ENCODE measurements around the gene PCNX3. TPM values are rescaled to one million over a fixed set of nuclear protein-coding genes. Genes with fewer than 3 reads are reported as not detected.

Gene PCNX3
- total RNA-seq, 1 experiment from 2014 or later: 74.5 TPM

DNA sequence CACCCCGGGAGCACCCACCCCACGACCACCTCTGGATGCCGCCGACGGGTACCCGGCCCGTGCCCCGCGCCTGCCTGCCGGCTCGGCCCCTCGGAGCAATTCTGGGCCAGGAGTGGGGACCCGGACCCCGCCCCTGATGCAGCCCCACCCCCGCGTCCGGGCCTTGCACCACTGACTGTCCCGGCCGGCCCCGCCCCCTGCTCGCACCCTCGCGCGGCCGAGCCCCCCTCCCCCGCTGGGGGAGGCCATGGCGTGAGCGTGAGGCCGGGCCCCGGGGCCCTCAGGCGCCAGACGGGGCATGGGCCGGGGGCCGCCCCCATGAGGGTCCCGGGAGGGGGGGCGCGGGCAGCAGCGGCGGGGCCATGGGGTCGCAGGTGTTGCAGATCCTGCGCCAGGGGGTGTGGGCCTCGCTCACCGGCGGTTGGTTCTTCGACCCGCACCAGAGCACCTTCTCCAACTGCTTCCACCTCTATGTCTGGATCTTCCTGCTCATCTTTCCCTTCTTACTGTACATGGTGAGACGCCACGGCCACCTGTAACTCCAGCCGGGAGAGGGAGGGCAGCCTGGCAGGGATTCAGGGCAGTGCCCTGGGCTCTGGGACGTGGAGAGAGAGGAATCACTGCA is 486 bp downstream of the PCNX3 start:
- Histone ChIP-seq H3K27me3 (ENCODE audit: control insufficient read depth, insufficient read depth, low read length) (no peaks in the 10 kb centered on the region), H3K27ac (ENCODE audit: low read length) (peak overlapping the region; percentile 89), H3K4me1 (ENCODE audit: control insufficient read depth, insufficient read depth, low read length) (peaks cover 33% of the 10 kb centered on the region), H3K9me3 (ENCODE audit: control insufficient read depth, insufficient read depth, low read depth, low read length) (no peaks in the 10 kb centered on the region), H3K36me3 (ENCODE audit: control insufficient read depth, insufficient read depth, low read length) (peaks cover 19% of the 10 kb centered on the region), H3K4me3 (ENCODE audit: low read depth in 2 of 2, low read length in 2 of 2) (peak overlapping the region; percentile 88 to 97)
- ChIA-PET CTCF (interaction anchor here (1.1 kb wide), 1 partner anchor 22 kb away, joined by 3 read pairs; the partner anchor contains the start of gene SIPA1), POLR2A (interaction anchor here (0.6 kb wide), 1 partner anchor 38 kb away, joined by 4 read pairs; no protein-coding TSS in a partner anchor)
- TF ChIP-seq SIN3A (IDR thresholded peaks at IDR 0.05; ENCODE audit: borderline replicate concordance, insufficient read depth, low read depth, low read length) (0 out of 2 replicates have a peak, but pooled peaks have one; percentile 29), TCF7L2 (IDR thresholded peaks at IDR 0.05; ENCODE audit: low read depth, low read length) (no peak)
- in situ Hi-C loops (cut with HindIII; ENCODE audit: low pct_unique_long_range_greater_than_20kb, low sequenced_read_pairs) (no loop called here), intact Hi-C loops (cut with micrococcal nuclease; ENCODE audit: unreplicated experiment) (loop anchor here (2.0 kb wide), 1 partner anchor 39 kb away; the partner anchor contains the start of gene EHBP1L1)
- BruUV-seq (replicated peaks): no TSS peak
- DNase-seq (ENCODE audit: low read depth, low spot score): no peak
- peak; percentile 16 for ATAC-seq

DNA sequence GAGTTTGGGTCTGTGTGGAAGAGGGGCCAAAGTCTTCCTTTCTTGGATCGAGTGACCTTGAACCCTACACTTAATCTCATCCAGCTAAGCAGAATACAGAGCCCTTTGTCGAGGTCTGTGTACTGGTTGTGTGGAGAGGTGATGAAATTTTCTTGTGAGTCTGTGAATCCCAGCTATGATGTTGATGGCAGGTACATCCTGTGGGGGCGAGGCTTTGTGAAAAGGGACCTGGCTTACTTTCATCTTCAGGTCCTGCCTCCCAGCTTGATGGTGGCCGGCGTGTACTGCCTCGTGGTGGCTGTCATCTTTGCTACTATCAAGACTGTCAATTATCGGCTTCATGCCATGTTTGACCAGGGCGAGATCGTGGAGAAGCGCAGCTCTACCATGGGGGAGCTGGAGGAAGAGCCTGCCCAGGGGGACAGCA is 1.0 kb downstream of the PCNX3 start:
- intact Hi-C loops (cut with micrococcal nuclease; ENCODE audit: unreplicated experiment): no loop called here
- no TSS peak for BruUV-seq (replicated peaks)
- TF ChIP-seq, protein P1, sequence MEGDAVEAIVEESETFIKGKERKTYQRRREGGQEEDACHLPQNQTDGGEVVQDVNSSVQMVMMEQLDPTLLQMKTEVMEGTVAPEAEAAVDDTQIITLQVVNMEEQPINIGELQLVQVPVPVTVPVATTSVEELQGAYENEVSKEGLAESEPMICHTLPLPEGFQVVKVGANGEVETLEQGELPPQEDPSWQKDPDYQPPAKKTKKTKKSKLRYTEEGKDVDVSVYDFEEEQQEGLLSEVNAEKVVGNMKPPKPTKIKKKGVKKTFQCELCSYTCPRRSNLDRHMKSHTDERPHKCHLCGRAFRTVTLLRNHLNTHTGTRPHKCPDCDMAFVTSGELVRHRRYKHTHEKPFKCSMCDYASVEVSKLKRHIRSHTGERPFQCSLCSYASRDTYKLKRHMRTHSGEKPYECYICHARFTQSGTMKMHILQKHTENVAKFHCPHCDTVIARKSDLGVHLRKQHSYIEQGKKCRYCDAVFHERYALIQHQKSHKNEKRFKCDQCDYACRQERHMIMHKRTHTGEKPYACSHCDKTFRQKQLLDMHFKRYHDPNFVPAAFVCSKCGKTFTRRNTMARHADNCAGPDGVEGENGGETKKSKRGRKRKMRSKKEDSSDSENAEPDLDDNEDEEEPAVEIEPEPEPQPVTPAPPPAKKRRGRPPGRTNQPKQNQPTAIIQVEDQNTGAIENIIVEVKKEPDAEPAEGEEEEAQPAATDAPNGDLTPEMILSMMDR (IDR thresholded peaks at IDR 0.05): no peak
- TF ChIP-seq SIN3A (IDR thresholded peaks at IDR 0.05; ENCODE audit: borderline replicate concordance, insufficient read depth, low read depth, low read length) (no peak), POLR2AphosphoS5 (IDR thresholded peaks at IDR 0.05; ENCODE audit: low read depth, low read length) (no peak), TCF7L2 (IDR thresholded peaks at IDR 0.05; ENCODE audit: low read depth, low read length) (no peak)
- TF ChIP-seq, protein P2, sequence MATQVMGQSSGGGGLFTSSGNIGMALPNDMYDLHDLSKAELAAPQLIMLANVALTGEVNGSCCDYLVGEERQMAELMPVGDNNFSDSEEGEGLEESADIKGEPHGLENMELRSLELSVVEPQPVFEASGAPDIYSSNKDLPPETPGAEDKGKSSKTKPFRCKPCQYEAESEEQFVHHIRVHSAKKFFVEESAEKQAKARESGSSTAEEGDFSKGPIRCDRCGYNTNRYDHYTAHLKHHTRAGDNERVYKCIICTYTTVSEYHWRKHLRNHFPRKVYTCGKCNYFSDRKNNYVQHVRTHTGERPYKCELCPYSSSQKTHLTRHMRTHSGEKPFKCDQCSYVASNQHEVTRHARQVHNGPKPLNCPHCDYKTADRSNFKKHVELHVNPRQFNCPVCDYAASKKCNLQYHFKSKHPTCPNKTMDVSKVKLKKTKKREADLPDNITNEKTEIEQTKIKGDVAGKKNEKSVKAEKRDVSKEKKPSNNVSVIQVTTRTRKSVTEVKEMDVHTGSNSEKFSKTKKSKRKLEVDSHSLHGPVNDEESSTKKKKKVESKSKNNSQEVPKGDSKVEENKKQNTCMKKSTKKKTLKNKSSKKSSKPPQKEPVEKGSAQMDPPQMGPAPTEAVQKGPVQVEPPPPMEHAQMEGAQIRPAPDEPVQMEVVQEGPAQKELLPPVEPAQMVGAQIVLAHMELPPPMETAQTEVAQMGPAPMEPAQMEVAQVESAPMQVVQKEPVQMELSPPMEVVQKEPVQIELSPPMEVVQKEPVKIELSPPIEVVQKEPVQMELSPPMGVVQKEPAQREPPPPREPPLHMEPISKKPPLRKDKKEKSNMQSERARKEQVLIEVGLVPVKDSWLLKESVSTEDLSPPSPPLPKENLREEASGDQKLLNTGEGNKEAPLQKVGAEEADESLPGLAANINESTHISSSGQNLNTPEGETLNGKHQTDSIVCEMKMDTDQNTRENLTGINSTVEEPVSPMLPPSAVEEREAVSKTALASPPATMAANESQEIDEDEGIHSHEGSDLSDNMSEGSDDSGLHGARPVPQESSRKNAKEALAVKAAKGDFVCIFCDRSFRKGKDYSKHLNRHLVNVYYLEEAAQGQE (IDR thresholded peaks at IDR 0.05; ENCODE audit: insufficient read depth in 1 of 2, low read depth in 2 of 2, low read length in 1 of 2): no peak
- no peak for DNase-seq (ENCODE audit: low read depth, low spot score)
- Histone ChIP-seq H3K9me3 (ENCODE audit: control insufficient read depth, insufficient read depth, low read depth, low read length) (no peaks in the 10 kb centered on the region), H3K4me3 (ENCODE audit: low read depth in 2 of 2, low read length in 2 of 2) (peak overlapping the region; percentile 88 to 97), H3K27ac (ENCODE audit: low read length) (peak overlapping the region; percentile 84), H3K4me1 (ENCODE audit: control insufficient read depth, insufficient read depth, low read length) (peaks cover 28% of the 10 kb centered on the region), H3K27me3 (ENCODE audit: control insufficient read depth, insufficient read depth, low read length) (no peaks in the 10 kb centered on the region), H3K36me3 (ENCODE audit: control insufficient read depth, insufficient read depth, low read length) (peaks cover 19% of the 10 kb centered on the region)
- ATAC-seq: no peak
- in situ Hi-C loops (cut with HindIII; ENCODE audit: low pct_unique_long_range_greater_than_20kb, low sequenced_read_pairs): no loop called here
- ChIA-PET POLR2A (no interaction called here), CTCF (no interaction called here)

Data from Panc1 (cell line).